ENCODE data around the gene COLEC12. TPM values are rescaled to one million over a fixed set of nuclear protein-coding genes. Genes with fewer than 3 reads are reported as not detected.
"Not testable (repeated sequence)": the region's sequence is repeated elsewhere in the genome, so short reads cannot be mapped to it uniquely, and the experiment has no call there.

Gene COLEC12
- total RNA-seq, 1 experiment from 2014 or later, result not detected

DNA sequence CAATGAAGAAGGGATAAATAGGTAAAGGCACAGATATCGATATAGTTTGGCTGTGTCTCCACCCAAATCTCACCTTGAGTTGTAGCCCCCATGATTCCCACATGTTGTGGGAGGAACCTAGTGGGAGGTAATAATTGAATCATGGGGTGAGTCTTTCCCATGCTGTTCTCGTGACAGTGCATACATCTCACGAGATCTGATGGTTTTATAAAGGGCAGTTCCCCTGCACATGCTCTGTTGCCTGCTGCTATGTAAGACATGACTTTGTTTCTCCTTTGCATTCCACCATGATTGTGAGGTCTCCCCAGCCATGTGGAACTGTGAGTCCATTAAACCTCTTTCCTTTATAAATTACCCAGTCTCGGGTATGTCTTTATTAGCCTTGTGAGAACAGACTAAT, 192.4 kb downstream of the COLEC12 start:
- DNase-seq (ENCODE audit: low read depth, low spot score); H3K9me3 ChIP-seq (ENCODE audit: control insufficient read depth in 1 of 2, insufficient read depth in 1 of 2, low read depth in 1 of 2, low read length in 2 of 2); H2AFZ ChIP-seq (ENCODE audit: low read depth, low read length, poor library complexity, severe bottlenecking); RAD21 ChIA-PET (ENCODE audit: low non-redundant PET in 1 of 2, low total read pairs in 2 of 2, uncharacterized antibody in 2 of 2, unreplicated experiment in 2 of 2); H3K4me2 ChIP-seq (ENCODE audit: low read length); H3K9me2 ChIP-seq (ENCODE audit: insufficient read depth); POLR2A ChIA-PET; H3K79me2 ChIP-seq (ENCODE audit: insufficient read depth, low read length); CTCF ChIA-PET; ATAC-seq; H3K4me3 ChIP-seq (replicated peaks in 1 of 2; ENCODE audit: low read depth in 1 of 2, low read length in 2 of 2); H3K9ac ChIP-seq (ENCODE audit: low read length); H3K27ac ChIP-seq (ENCODE audit: low read depth, low read length); intact Hi-C loops (cut with micrococcal nuclease); H3K4me1 ChIP-seq (ENCODE audit: control insufficient read depth in 1 of 2, insufficient read depth in 2 of 2, low read length in 2 of 2); H4K20me1 ChIP-seq (ENCODE audit: insufficient read depth); BruUV-seq (replicated peaks); H3K36me3 ChIP-seq (ENCODE audit: control insufficient read depth in 1 of 2, insufficient read depth in 2 of 2, low read length in 2 of 2): not testable (repeated sequence)
- peaks cover 12% of the 10 kb centered on the region; the same call in 1 of the 2 replicates for H3K27me3 ChIP-seq (ENCODE audit: insufficient read depth, low read length)

DNA sequence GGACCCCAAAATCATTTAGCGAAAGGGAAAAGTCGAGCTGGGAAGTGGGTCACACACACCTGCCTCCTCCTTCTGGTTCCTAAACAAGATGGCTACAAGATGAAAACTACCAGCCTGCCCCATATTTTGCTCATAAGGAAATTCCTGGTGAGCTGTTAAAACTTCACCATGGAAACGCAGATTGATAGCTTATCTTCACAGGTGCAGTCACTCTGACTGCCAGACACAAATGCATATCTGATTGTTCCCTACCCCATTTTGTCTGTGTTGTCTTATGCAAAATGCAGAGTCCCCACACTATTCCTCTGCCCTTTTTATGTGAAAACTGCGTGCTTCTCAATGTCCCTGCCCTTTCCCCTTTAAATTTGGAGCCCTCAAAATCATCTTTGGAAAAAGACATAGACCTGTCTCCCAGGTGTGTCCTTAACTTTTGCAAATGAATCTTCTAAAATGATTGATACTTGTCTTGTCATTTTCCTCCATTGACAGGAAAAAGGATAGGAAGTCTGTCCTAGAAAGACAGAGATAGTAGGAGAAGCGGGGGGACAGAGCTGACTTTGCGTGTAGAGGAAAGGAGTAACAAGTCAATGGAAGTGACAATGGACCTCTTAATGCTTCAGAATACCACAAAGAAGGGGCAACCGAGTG, 193.8 kb downstream of the COLEC12 start:
- BruUV-seq (replicated peaks), result no TSS peak
- ATAC-seq, result no peak
- Histone ChIP-seq H3K36me3 (ENCODE audit: control insufficient read depth in 1 of 2, insufficient read depth in 2 of 2, low read length in 2 of 2) (no peaks in the 10 kb centered on the region), H3K4me3 (replicated peaks in 1 of 2; ENCODE audit: low read depth in 1 of 2, low read length in 2 of 2) (no peak overlapping the region), H3K27ac (ENCODE audit: low read depth, low read length) (no peak overlapping the region), H3K9me3 (ENCODE audit: control insufficient read depth in 1 of 2, insufficient read depth in 1 of 2, low read depth in 1 of 2, low read length in 2 of 2) (no peaks in the 10 kb centered on the region), H3K4me2 (ENCODE audit: low read length) (no peak overlapping the region), H4K20me1 (ENCODE audit: insufficient read depth) (no peaks in the 10 kb centered on the region), H3K4me1 (ENCODE audit: control insufficient read depth in 1 of 2, insufficient read depth in 2 of 2, low read length in 2 of 2) (no peaks in the 10 kb centered on the region), H3K79me2 (ENCODE audit: insufficient read depth, low read length) (no peaks in the 10 kb centered on the region), H3K9ac (ENCODE audit: low read length) (no peak overlapping the region), H3K27me3 (ENCODE audit: insufficient read depth, low read length) (peaks cover 12% of the 10 kb centered on the region; the same call in 1 of the 2 replicates), H2AFZ (ENCODE audit: low read depth, low read length, poor library complexity, severe bottlenecking) (no peak overlapping the region), H3K9me2 (ENCODE audit: insufficient read depth) (no peaks in the 10 kb centered on the region)
- ChIA-PET POLR2A (no interaction called here), RAD21 (ENCODE audit: low non-redundant PET in 1 of 2, low total read pairs in 2 of 2, uncharacterized antibody in 2 of 2, unreplicated experiment in 2 of 2) (no interaction called here), CTCF (no interaction called here)
- intact Hi-C loops (cut with micrococcal nuclease), result no loop called here
- DNase-seq (ENCODE audit: low read depth, low spot score), result no peak
- TF ChIP-seq ELF1 (IDR thresholded peaks at IDR 0.05; ENCODE audit: borderline replicate concordance, low read depth), result no peak
- TF ChIP-seq, protein P1, sequence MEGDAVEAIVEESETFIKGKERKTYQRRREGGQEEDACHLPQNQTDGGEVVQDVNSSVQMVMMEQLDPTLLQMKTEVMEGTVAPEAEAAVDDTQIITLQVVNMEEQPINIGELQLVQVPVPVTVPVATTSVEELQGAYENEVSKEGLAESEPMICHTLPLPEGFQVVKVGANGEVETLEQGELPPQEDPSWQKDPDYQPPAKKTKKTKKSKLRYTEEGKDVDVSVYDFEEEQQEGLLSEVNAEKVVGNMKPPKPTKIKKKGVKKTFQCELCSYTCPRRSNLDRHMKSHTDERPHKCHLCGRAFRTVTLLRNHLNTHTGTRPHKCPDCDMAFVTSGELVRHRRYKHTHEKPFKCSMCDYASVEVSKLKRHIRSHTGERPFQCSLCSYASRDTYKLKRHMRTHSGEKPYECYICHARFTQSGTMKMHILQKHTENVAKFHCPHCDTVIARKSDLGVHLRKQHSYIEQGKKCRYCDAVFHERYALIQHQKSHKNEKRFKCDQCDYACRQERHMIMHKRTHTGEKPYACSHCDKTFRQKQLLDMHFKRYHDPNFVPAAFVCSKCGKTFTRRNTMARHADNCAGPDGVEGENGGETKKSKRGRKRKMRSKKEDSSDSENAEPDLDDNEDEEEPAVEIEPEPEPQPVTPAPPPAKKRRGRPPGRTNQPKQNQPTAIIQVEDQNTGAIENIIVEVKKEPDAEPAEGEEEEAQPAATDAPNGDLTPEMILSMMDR (IDR thresholded peaks at IDR 0.05 in 2 of 3, conservative IDR thresholded peaks at IDR 0.05 in 1 of 3; ENCODE audit: borderline replicate concordance in 1 of 3, insufficient read depth in 1 of 3, low read depth in 2 of 3, low read length in 2 of 3), result no peak
- TF ChIP-seq SRF (IDR thresholded peaks at IDR 0.05; ENCODE audit: low read depth), result no peak
- no peak for TF ChIP-seq CBX3 (IDR thresholded peaks at IDR 0.05; ENCODE audit: low read depth)
- TF ChIP-seq, protein P2, sequence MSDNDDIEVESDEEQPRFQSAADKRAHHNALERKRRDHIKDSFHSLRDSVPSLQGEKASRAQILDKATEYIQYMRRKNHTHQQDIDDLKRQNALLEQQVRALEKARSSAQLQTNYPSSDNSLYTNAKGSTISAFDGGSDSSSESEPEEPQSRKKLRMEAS (IDR thresholded peaks at IDR 0.05), result no peak
- TF ChIP-seq FOSL1 (IDR thresholded peaks at IDR 0.05; ENCODE audit: low read depth), result no peak
- no peak for TF ChIP-seq ZFX (IDR thresholded peaks at IDR 0.05)
- no peak for TF ChIP-seq YY1 (IDR thresholded peaks at IDR 0.05; ENCODE audit: extremely low read depth, insufficient replicate concordance, low read depth, low read length)
- TF ChIP-seq SIN3A (IDR thresholded peaks at IDR 0.05; ENCODE audit: low read depth), result no peak
- no peak for TF ChIP-seq JUND (IDR thresholded peaks at IDR 0.05)

All from HCT116 (cell line).